Gastrocnemius medialis (tissue), 4 donors: ENCODE results near the gene KLRC1. TPM values are rescaled to one million over a fixed set of nuclear protein-coding genes. Genes with fewer than 3 reads are reported as not detected.
"Not testable (repeated sequence)": the region's sequence is repeated elsewhere in the genome, so short reads cannot be mapped to it uniquely, and the experiment has no call there.

Experiments
- ATAC-seq, 2 donors: fragments of 150-250 bp; one replicate each; pipeline ENCODE4 v1.9.1; 2016
- DNase-seq, 2 donors: peaks; one replicate each; pipeline ENCODE4 v3.0.0-alpha.2; 2019
- H3K27ac ChIP-seq, 4 donors: fragments of 200-600 bp; sonication (generic); 1 replicate in 1 of 4; 2 replicates in 3 of 4; pipeline ENCODE4 v1.5.1; 2016 to 2018; ENCODE audit warnings: mild to moderate bottlenecking in 2 of 4, moderate library complexity in 1 of 4
- H3K27me3 ChIP-seq, 3 donors: fragments of 200-600 bp; sonication (generic) in 2 of 3; 1 replicate in 1 of 3; 2 replicates in 2 of 3; pipeline versions ENCODE4 v1.5.1 to v1.6.0; 2016 to 2019; ENCODE audit warnings: mild to moderate bottlenecking in 1 of 3, moderate library complexity in 1 of 3
- H3K36me3 ChIP-seq, 2 donors: fragments of 200-600 bp; sonication (generic) in 1 of 2; one replicate each; pipeline ENCODE4 v1.5.1; 2017 to 2018
- H3K4me1 ChIP-seq, 2 donors: fragments of 200-600 bp; sonication (generic) in 1 of 2; one replicate each; pipeline ENCODE4 v1.5.1; 2016 to 2017; ENCODE audit warnings: mild to moderate bottlenecking in 2 of 2
- H3K4me3 ChIP-seq, 4 donors: fragments of 200-600 bp; sonication (generic) in 3 of 4; 1 replicate in 1 of 4; 2 replicates in 3 of 4; pipeline ENCODE4 v1.5.1; 2016 to 2019; ENCODE audit warnings: mild to moderate bottlenecking in 2 of 4
- H3K9me3 ChIP-seq, 3 donors: fragments of 200-600 bp; sonication (generic) in 2 of 3; 1 replicate in 1 of 3; 2 replicates in 2 of 3; pipeline ENCODE4 v1.5.1; 2016 to 2019
- POLR2A ChIP-seq, 2 donors: fragments of 450-650 bp; IDR thresholded peaks; one replicate each; pipeline ENCODE4 v1.6.1; 2017; ENCODE audit warnings: antibody characterized with exemption in 2 of 2, mild to moderate bottlenecking in 2 of 2, moderate library complexity in 2 of 2
- in situ Hi-C, 4 donors: fragments of 200-750 bp; cut with MboI; loops; one replicate each; pipeline versions ENCODE4 v1.15.0 to v1.8.0; 2017; ENCODE audit warnings: low sequenced_read_pairs in 4 of 4
- intact Hi-C: fragments of 100-400 bp; cut with DNase I; formaldehyde crosslinking; loops from one replicate; pipeline ENCODE4 v1.15.1; 2023; ENCODE audit warnings: low total_unique reads
- total RNA-seq, 4 donors: library from RNA; depleted of rRNA; stranded (reverse); fragments of >200 nt; gene quantifications; one replicate each; pipeline versions ENCODE4 v1.1.0 to v1.2.3, GENCODE V29; 2016
- TF ChIP-seq, protein P1 (sequence below), 5 experiments: fragments of 450-650 bp in 3 of 5; fragments of 200-600 bp in 2 of 5; sonication (generic) in 2 of 5; IDR thresholded peaks in 4 of 5; conservative IDR thresholded peaks in 1 of 5; 1 replicate in 4 of 5; 2 replicates in 1 of 5; pipeline ENCODE4 v1.5.1; 2016 to 2019; ENCODE audit warnings: antibody characterized with exemption in 5 of 5, mild to moderate bottlenecking in 3 of 5, moderate library complexity in 3 of 5

Gene KLRC1
- total RNA-seq, 4 donors from 2014 or later = not detected

DNA sequence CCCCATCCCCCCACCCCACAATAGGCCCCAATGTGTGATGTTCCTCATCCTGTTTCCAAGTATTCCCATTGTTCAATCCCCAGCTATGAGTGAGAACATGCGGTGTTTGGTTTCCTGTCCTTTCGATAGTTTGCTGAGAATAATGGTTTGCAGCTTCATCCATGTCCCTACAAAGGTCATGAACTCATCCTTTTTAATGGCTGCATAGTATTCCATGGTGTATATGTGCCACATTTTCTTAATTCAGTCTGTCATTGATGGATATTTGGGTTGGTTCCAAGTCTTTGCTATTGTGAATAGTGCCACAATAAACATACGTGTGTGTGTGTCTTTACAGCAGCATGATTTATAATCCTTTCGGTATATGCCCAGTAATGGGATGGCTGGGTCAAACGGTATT is 19.6 kb upstream of the KLRC1 start:
- H3K4me3 ChIP-seq, H3K9me3 ChIP-seq, DNase-seq, H3K4me1 ChIP-seq, intact Hi-C loops, H3K27ac ChIP-seq, H3K36me3 ChIP-seq, in situ Hi-C loops, H3K27me3 ChIP-seq, ATAC-seq: not testable (repeated sequence)

DNA sequence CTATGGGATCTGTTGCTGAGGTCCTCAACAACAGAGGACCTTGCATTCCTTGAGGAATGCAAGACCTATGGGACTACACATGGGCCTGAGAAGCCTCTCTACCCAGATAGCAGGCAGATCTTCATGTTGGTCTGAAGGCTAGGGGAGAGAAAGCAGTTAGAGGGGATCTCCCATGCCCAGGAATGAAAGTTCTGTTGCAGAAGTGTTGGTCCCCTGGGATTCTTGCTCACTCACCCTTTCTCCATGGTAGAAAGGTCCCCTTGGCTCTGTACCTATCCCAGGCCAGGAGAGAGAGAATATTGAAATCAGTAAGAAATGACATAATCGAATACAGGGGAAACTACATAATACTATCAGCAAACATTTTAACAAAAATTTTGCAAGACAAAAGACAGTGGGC is 16.5 kb upstream of the KLRC1 start:
- DNase-seq (no peak), ATAC-seq (no peak)
- Histone ChIP-seq H3K9me3 (no peaks in the 10 kb centered on the region), H3K36me3 (no peaks in the 10 kb centered on the region), H3K4me1 (no peaks in the 10 kb centered on the region), H3K4me3 (no peak overlapping the region), H3K27ac (no peak overlapping the region), H3K27me3 (no peaks in the 10 kb centered on the region)
- no peak for TF ChIP-seq POLR2A (IDR thresholded peaks at IDR 0.05)
- TF ChIP-seq, protein P1, sequence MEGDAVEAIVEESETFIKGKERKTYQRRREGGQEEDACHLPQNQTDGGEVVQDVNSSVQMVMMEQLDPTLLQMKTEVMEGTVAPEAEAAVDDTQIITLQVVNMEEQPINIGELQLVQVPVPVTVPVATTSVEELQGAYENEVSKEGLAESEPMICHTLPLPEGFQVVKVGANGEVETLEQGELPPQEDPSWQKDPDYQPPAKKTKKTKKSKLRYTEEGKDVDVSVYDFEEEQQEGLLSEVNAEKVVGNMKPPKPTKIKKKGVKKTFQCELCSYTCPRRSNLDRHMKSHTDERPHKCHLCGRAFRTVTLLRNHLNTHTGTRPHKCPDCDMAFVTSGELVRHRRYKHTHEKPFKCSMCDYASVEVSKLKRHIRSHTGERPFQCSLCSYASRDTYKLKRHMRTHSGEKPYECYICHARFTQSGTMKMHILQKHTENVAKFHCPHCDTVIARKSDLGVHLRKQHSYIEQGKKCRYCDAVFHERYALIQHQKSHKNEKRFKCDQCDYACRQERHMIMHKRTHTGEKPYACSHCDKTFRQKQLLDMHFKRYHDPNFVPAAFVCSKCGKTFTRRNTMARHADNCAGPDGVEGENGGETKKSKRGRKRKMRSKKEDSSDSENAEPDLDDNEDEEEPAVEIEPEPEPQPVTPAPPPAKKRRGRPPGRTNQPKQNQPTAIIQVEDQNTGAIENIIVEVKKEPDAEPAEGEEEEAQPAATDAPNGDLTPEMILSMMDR (IDR thresholded peaks at IDR 0.05 in 4 of 5, conservative IDR thresholded peaks at IDR 0.05 in 1 of 5) = no peak
- intact Hi-C loops (no loop called here), in situ Hi-C loops (no loop called here)

DNA sequence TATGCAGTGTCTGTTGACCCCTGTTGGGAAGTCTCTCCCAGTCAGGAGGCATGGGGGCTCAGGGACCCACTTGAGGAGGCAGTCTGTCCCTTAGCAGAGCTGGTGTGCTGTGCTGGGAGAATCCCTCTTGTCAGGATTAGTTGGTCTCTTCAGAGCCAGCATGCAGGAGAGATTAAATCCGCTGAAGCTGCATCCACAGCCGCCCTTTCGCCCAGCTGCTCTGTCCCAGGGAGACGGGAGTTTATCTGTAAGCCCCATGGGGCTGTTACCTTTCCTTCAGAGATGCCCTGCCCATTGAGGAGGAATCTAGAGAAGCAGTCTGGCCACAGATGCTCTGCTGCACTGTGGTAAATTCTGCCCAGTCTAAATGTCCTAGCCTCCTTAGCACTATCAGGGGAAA is 13.1 kb upstream of the KLRC1 start:
- ATAC-seq = no peak
- Histone ChIP-seq H3K4me1 (no peaks in the 10 kb centered on the region), H3K27ac (no peak overlapping the region), H3K9me3 (no peaks in the 10 kb centered on the region), H3K27me3 (no peaks in the 10 kb centered on the region), H3K36me3 (no peaks in the 10 kb centered on the region), H3K4me3 (no peak overlapping the region)
- in situ Hi-C loops (no loop called here), intact Hi-C loops (no loop called here)
- no peak for DNase-seq
- TF ChIP-seq, protein P1 (IDR thresholded peaks at IDR 0.05 in 4 of 5, conservative IDR thresholded peaks at IDR 0.05 in 1 of 5) = no peak
- TF ChIP-seq POLR2A (IDR thresholded peaks at IDR 0.05) = no peak

DNA sequence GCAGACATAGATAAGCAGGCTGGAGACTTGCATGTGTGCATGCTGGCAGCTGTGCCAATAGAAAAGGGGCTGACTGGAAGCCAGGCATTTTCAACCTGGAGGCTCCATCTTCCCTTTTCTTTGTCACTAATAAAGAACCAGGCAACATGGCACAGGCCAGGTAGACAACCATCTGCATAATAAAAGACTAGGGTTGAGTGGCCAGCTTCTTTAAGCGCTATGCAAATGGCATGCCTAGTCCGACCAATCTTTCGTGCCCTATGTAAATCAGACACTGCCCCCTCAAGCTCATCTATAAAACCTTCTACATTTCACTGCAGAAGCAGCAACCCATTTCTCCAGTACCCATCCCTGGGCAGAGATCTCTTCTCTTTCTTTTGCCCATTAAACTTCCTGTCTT is 4.6 kb upstream of the KLRC1 start:
- Histone ChIP-seq H3K4me1 (no peaks in the 10 kb centered on the region), H3K27ac (no peak overlapping the region), H3K36me3 (no peaks in the 10 kb centered on the region), H3K27me3 (no peaks in the 10 kb centered on the region), H3K4me3 (no peak overlapping the region), H3K9me3 (peaks cover 0 to 3% (median 0%) of the 10 kb centered on the region in 3 donors)
- no peak for TF ChIP-seq POLR2A (IDR thresholded peaks at IDR 0.05)
- TF ChIP-seq, protein P1 (IDR thresholded peaks at IDR 0.05 in 4 of 5, conservative IDR thresholded peaks at IDR 0.05 in 1 of 5) = no peak
- DNase-seq (no peak), ATAC-seq (no peak)
- in situ Hi-C loops = no loop called here
- intact Hi-C loops = no loop called here

DNA sequence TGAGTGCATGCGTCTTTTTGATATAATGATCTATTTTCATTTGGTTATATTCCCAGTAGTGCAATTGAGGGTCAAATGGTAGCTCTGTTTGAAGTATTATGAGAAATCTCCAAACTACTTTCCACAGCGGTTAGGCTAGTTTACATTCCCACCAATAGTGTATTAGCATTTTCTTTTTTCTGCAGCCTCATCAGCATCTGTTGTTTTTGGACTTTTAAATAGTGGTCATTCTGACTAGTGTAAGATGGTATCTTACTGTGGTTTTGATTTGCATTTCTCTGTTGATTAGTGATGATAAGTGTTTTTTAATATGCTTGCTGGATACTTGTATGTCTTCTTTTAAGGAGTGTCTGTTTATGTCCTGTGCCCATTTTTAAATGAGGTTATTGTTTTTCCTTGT is 3.7 kb upstream of the KLRC1 start:
- no peaks in the 10 kb centered on the region for H3K36me3 ChIP-seq
- H3K4me1 ChIP-seq = no peaks in the 10 kb centered on the region
- TF ChIP-seq, protein P1 (IDR thresholded peaks at IDR 0.05 in 4 of 5, conservative IDR thresholded peaks at IDR 0.05 in 1 of 5) = no peak
- TF ChIP-seq POLR2A (IDR thresholded peaks at IDR 0.05) = no peak
- H3K4me3 ChIP-seq = no peak overlapping the region
- ATAC-seq = no peak
- in situ Hi-C loops (no loop called here), intact Hi-C loops (no loop called here)
- H3K27ac ChIP-seq = no peak overlapping the region
- no peaks in the 10 kb centered on the region for H3K27me3 ChIP-seq
- H3K9me3 ChIP-seq = peaks cover 0 to 3% (median 0%) of the 10 kb centered on the region in 3 donors
- no peak for DNase-seq
